Jurkat, Clone E6-1 (cell line): Measurements from ENCODE around the gene SCAMP2.

ENCODE experiments used
- DNase-seq: peaks from one replicate; pipeline ENCODE4 v3.0.0-alpha.2; 2011; ENCODE audit warnings: low read depth, low spot score
- H3K4me3 ChIP-seq: 2 replicates; pipeline ENCODE4 v1.5.1; 2011; ENCODE audit warnings: mild to moderate bottlenecking, low read length, control low read depth, moderate library complexity

SCAMP2 gene

GRCh38 chr15:74867466-74868038 lies 5.6 kb downstream of the SCAMP2 start:
- no peak overlapping the region for H3K4me3 ChIP-seq
- DNase-seq: no peak

- H3K4me3 ChIP-seq: no peak overlapping the region
- no peak for DNase-seq
These were observed 7.1 kb downstream of the SCAMP2 start for GRCh38 chr15:74866090-74866489.

GRCh38 chr15:74865316-74865715 lies 7.8 kb downstream of the SCAMP2 start:
- no peak overlapping the region for H3K4me3 ChIP-seq
- DNase-seq: no peak

GRCh38 chr15:74864296-74864695 lies 8.9 kb downstream of the SCAMP2 start:
- no peak for DNase-seq
- H3K4me3 ChIP-seq: no peak overlapping the region

GRCh38 chr15:74863239-74864056 lies 9.7 kb downstream of the SCAMP2 start:
- H3K4me3 ChIP-seq: no peak overlapping the region
- DNase-seq: no peak

GRCh38 chr15:74858369-74858740 lies 14.8 kb downstream of the SCAMP2 start:
- no peak for DNase-seq
- no peak overlapping the region for H3K4me3 ChIP-seq

- no peak overlapping the region for H3K4me3 ChIP-seq
These were observed 15.3 kb downstream of the SCAMP2 start for GRCh38 chr15:74857671-74858368.

GRCh38 chr15:74857082-74857655 lies 16.0 kb downstream of the SCAMP2 start:
- no peak for DNase-seq
- H3K4me3 ChIP-seq: no peak overlapping the region

More at GRCh38 chr15:74857671-74858368, 15.3 kb downstream of the SCAMP2 start:
- no peak for DNase-seq

GRCh38 chr15:74856537-74856936 lies 16.6 kb downstream of the SCAMP2 start:
- no peak overlapping the region for H3K4me3 ChIP-seq
- DNase-seq: no peak

GRCh38 chr15:74855857-74856256 lies 17.3 kb downstream of the SCAMP2 start:
- no peak for DNase-seq
- H3K4me3 ChIP-seq: no peak overlapping the region

GRCh38 chr15:74854453-74855022 lies 18.6 kb downstream of the SCAMP2 start:
- H3K4me3 ChIP-seq: no peak overlapping the region
- DNase-seq: no peak

GRCh38 chr15:74851960-74852359 lies 21.2 kb downstream of the SCAMP2 start:
- no peak overlapping the region for H3K4me3 ChIP-seq
- DNase-seq: no peak

GRCh38 chr15:74850393-74850792 lies 22.8 kb downstream of the SCAMP2 start:
- no peak overlapping the region for H3K4me3 ChIP-seq
- DNase-seq: no peak

GRCh38 chr15:74847432-74847831 lies 25.7 kb downstream of the SCAMP2 start:
- no peak overlapping the region for H3K4me3 ChIP-seq
- DNase-seq: no peak

GRCh38 chr15:74845581-74845980 lies 27.6 kb downstream of the SCAMP2 start:
- DNase-seq: peak; percentile 67

GRCh38 chr15:74845208-74845568 lies 28.0 kb downstream of the SCAMP2 start:
- H3K4me3 ChIP-seq: peak overlapping the region; percentile 27
- peak; percentile 61 for DNase-seq

More at GRCh38 chr15:74845581-74845980, 27.6 kb downstream of the SCAMP2 start:
- H3K4me3 ChIP-seq: peak overlapping the region; percentile 27

GRCh38 chr15:74844319-74845207 lies 28.6 kb downstream of the SCAMP2 start:
- H3K4me3 ChIP-seq: peak overlapping the region; percentile 27
- no peak for DNase-seq

- peak overlapping the region; percentile 86 for H3K4me3 ChIP-seq
- DNase-seq: no peak
These were observed 29.3 kb downstream of the SCAMP2 start for GRCh38 chr15:74843891-74844299.

- DNase-seq: no peak
- H3K4me3 ChIP-seq: peak overlapping the region; percentile 86
These were observed 29.7 kb downstream of the SCAMP2 start for GRCh38 chr15:74843445-74843828.
